GOT3 (cell line): ENCODE measurements around the gene ARID4B.
"Not testable (repeated sequence)": the region's sequence is repeated elsewhere in the genome, so short reads cannot be mapped to it uniquely, and the experiment has no call there.

ENCODE experiments used
- DNase-seq: peaks from one replicate; lab custom pipeline; 2025; ENCODE audit warnings: mixed read lengths; lab: John Stamatoyannopoulos, UW

The ARID4B gene

GRCh38 chr1:235296729-235297128, 31.2 kb downstream of the ARID4B start:
- no peak for DNase-seq

- DNase-seq, result no peak
These were observed 32.1 kb downstream of the ARID4B start for GRCh38 chr1:235295902-235296350.

GRCh38 chr1:235293322-235293942, 34.5 kb downstream of the ARID4B start:
- DNase-seq, result no peak

- DNase-seq, result no peak
These were observed 35.2 kb downstream of the ARID4B start for GRCh38 chr1:235292790-235293189.

GRCh38 chr1:235291599-235292091, 36.3 kb downstream of the ARID4B start:
- no peak for DNase-seq

- DNase-seq, result no peak
These were observed 37.1 kb downstream of the ARID4B start for GRCh38 chr1:235290740-235291502.

GRCh38 chr1:235289859-235290739, 37.9 kb downstream of the ARID4B start:
- DNase-seq, result no peak

- no peak for DNase-seq
These were observed 40.6 kb downstream of the ARID4B start for GRCh38 chr1:235287208-235287882.

- no peak for DNase-seq
These were observed 41.3 kb downstream of the ARID4B start for GRCh38 chr1:235286667-235287066.

- no peak for DNase-seq
These were observed 43.7 kb downstream of the ARID4B start for GRCh38 chr1:235284231-235284769.

- DNase-seq, result not testable (repeated sequence)
These were observed 44.3 kb downstream of the ARID4B start for GRCh38 chr1:235283636-235284035.

- no peak for DNase-seq
These were observed 47.5 kb downstream of the ARID4B start for GRCh38 chr1:235280467-235280866.

- no peak for DNase-seq
These were observed 48.3 kb downstream of the ARID4B start for GRCh38 chr1:235279694-235280093.

- DNase-seq, result no peak
These were observed 49.1 kb downstream of the ARID4B start for GRCh38 chr1:235278915-235279292.

GRCh38 chr1:235278233-235278914, 49.6 kb downstream of the ARID4B start:
- DNase-seq, result no peak

- no peak for DNase-seq
These were observed 50.3 kb downstream of the ARID4B start for GRCh38 chr1:235277709-235278108.

GRCh38 chr1:235275836-235276235, 52.1 kb downstream of the ARID4B start:
- no peak for DNase-seq

GRCh38 chr1:235275223-235275622, 52.8 kb downstream of the ARID4B start:
- DNase-seq, result no peak

- DNase-seq, result no peak
These were observed 55.1 kb downstream of the ARID4B start for GRCh38 chr1:235272851-235273250.

- no peak for DNase-seq
These were observed 57.4 kb downstream of the ARID4B start for GRCh38 chr1:235270625-235271024.

GRCh38 chr1:235269990-235270389, 58.0 kb downstream of the ARID4B start:
- DNase-seq, result not testable (repeated sequence)
